ENCODE data around the gene TM4SF4. TPM values are rescaled to one million over a fixed set of nuclear protein-coding genes. Genes with fewer than 3 reads are reported as not detected.

The TM4SF4 gene
- total RNA-seq, 1 donor from 2014 or later: 0.49 TPM

DNA sequence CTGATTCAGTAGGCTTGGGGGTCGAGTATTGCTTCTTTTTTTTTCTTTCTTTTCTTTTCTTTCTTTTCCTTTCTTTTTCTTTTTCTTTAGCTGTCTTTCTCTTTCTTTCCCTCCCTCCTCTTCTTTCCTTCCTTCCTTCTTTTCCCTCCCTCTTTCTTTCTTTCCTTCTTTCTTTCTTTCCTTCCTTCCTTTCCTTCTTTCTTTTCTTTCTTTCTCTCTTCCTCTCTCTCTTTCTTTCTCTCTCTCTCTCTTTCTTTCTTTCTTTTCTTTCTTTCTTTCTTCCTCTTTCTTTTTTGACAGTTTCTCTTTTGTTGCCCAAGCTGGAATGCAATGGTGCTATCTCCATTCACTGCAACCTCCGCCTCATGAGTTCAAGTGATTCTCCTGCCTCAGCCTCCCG is 36.0 kb downstream of the TM4SF4 start:
- ATAC-seq (no peak), DNase-seq (no peak)
- Histone ChIP-seq H3K4me1 (peaks cover 21% of the 10 kb centered on the region), H3K27me3 (no peaks in the 10 kb centered on the region), H3K9me3 (no peaks in the 10 kb centered on the region), H3K27ac (no peak overlapping the region), H3K4me3 (no peak overlapping the region), H3K36me3 (no peaks in the 10 kb centered on the region)
- TF ChIP-seq CTCF (IDR thresholded peaks at IDR 0.05): no peak
- intact Hi-C loops (cut with DNase I): no loop called here

DNA sequence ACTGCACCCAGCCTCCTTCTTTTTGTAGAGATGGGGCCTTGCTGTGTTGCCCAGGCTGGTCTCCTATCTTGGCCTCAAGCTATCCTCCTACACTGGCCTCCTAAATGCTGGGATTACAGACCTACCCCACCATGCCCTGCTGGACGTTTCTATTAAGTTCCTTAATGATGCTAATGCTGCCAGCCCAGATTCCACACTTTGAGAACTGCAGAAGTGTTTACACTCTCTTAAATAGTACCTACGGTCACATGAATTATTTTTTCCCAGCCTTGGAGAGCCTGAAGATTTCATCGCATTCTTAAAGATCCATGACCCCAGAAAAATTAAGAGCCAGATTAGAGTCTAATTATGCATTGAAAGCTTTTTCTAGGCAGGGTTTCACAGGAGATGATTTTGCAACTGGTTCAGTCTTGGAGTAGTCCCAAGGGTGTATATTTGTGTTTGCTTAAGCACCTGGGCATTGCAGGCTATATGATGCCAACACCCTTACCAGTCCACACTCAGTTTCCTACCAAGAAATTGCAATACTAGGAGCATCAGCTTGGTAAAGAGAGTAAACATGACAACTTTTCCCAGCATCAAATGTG is 36.6 kb downstream of the TM4SF4 start:
- no peak for DNase-seq
- intact Hi-C loops (cut with DNase I): no loop called here
- no peak overlapping the region for H3K27ac ChIP-seq
- H3K4me1 ChIP-seq: peaks cover 21% of the 10 kb centered on the region
- ATAC-seq: peak; percentile 47
- TF ChIP-seq CTCF (IDR thresholded peaks at IDR 0.05): no peak
- H3K9me3 ChIP-seq: no peaks in the 10 kb centered on the region
- H3K4me3 ChIP-seq: no peak overlapping the region
- H3K27me3 ChIP-seq: no peaks in the 10 kb centered on the region
- H3K36me3 ChIP-seq: no peaks in the 10 kb centered on the region

DNA sequence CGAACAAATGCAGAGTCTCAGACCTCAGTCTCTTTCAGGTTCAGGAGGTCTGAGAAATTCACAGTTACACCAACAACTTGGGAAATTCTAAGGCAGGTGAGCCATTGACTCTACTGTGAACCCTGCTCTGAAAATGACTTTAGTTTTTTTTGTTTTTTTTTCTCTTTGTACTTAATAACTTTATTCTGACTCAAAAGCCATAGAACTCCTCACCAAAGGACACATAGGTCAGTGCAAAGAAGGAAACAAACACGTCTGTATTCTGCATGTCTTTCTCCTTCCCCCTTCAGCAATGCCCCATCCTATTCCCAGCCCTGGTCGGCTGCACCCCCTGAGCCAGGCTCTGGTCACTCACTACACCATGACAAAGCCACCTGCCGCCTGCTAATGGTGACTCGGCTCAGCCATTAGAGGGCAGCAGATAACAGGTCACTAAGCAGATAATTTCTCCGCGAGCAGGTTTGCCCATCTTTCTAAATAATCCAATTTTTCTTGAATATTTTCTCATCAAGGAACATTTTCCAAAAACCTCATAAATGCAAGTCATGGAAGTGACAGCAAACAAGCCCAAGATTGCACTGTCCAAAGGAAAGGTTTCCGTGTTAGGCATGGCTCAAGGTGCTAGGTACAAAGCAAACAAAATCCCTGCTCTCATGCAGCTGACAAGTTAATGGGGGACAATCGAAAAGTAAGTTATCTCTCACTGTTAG is 37.7 kb downstream of the TM4SF4 start:
- Histone ChIP-seq H3K36me3 (no peaks in the 10 kb centered on the region), H3K9me3 (no peaks in the 10 kb centered on the region), H3K27me3 (no peaks in the 10 kb centered on the region), H3K27ac (no peak overlapping the region), H3K4me1 (peaks cover 17% of the 10 kb centered on the region), H3K4me3 (no peak overlapping the region)
- DNase-seq (peak; percentile 75), ATAC-seq (peak; percentile 86)
- peak; percentile 86 for TF ChIP-seq CTCF (IDR thresholded peaks at IDR 0.05)
- intact Hi-C loops (cut with DNase I): no loop called here

- intact Hi-C loops (cut with DNase I): no loop called here
Observed at GRCh38 chr3:149514471-149514870, 40.0 kb downstream of the TM4SF4 start.

GRCh38 chr3:149515249-149515648 is 40.8 kb downstream of the TM4SF4 start:
- Histone ChIP-seq H3K27me3 (no peaks in the 10 kb centered on the region), H3K4me1 (peaks cover 5% of the 10 kb centered on the region), H3K27ac (no peak overlapping the region), H3K9me3 (no peaks in the 10 kb centered on the region), H3K4me3 (no peak overlapping the region), H3K36me3 (peaks cover 18% of the 10 kb centered on the region)
- ATAC-seq (no peak), DNase-seq (no peak)
- TF ChIP-seq CTCF (IDR thresholded peaks at IDR 0.05): no peak
- intact Hi-C loops (cut with DNase I): no loop called here

More at GRCh38 chr3:149514471-149514870, 40.0 kb downstream of the TM4SF4 start:
- ATAC-seq: no peak
- TF ChIP-seq CTCF (IDR thresholded peaks at IDR 0.05): no peak
- no peak overlapping the region for H3K4me3 ChIP-seq
- peaks cover 12% of the 10 kb centered on the region for H3K36me3 ChIP-seq
- DNase-seq: no peak
- H3K27me3 ChIP-seq: no peaks in the 10 kb centered on the region
- no peak overlapping the region for H3K27ac ChIP-seq
- no peaks in the 10 kb centered on the region for H3K9me3 ChIP-seq
- H3K4me1 ChIP-seq: peaks cover 5% of the 10 kb centered on the region
